Gastroesophageal sphincter (tissue), 3 donors: ENCODE results near the gene TPX2.

Experiments
- CTCF ChIP-seq, 4 experiments: fragments of 200-600 bp in 2 of 4; fragments of 450-650 bp in 2 of 4; sonication (generic) in 1 of 4; IDR thresholded peaks; one replicate each; pipeline ENCODE4 v1.5.1; 2017 to 2019; ENCODE audit warnings: antibody characterized with exemption in 4 of 4, mild to moderate bottlenecking in 2 of 4, moderate library complexity in 2 of 4
- POLR2A ChIP-seq, 2 donors: fragments of 450-650 bp; IDR thresholded peaks; one replicate each; pipeline ENCODE4 v1.6.1; 2017; ENCODE audit warnings: antibody characterized with exemption in 2 of 2, mild to moderate bottlenecking in 2 of 2, moderate library complexity in 1 of 2

GRCh38 chr20:31819083-31819784 lies 80.1 kb downstream of the TPX2 start, which contains the start of gene MYLK2:
- TF ChIP-seq CTCF (IDR thresholded peaks at IDR 0.05), result no peak
- no peak for TF ChIP-seq POLR2A (IDR thresholded peaks at IDR 0.05)
